ENCODE measurements around the gene MAFF.
"Not testable (repeated sequence)": the region's sequence is repeated elsewhere in the genome, so short reads cannot be mapped to it uniquely, and the experiment has no call there.

DNA sequence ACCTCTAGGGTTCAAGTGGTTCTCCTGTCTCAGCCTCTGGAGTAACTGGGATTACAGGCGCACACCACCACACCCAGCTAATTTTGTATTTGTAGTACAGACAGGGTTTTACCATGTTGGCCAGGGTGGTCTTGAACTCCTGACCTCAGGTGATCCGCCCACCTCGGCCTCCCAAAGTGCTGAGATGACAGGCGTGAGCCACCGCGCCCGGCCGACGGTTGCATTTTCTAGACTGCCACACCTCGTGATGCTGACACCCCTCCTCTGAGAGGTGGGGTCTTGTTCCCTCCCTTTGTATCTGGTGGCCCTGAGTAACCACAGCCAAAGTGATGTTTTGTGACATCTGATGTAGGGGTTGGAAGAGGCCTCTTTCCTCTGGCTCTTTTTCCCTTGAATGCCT lies 32.1 kb downstream of the MAFF start:
- TF ChIP-seq, protein P1, sequence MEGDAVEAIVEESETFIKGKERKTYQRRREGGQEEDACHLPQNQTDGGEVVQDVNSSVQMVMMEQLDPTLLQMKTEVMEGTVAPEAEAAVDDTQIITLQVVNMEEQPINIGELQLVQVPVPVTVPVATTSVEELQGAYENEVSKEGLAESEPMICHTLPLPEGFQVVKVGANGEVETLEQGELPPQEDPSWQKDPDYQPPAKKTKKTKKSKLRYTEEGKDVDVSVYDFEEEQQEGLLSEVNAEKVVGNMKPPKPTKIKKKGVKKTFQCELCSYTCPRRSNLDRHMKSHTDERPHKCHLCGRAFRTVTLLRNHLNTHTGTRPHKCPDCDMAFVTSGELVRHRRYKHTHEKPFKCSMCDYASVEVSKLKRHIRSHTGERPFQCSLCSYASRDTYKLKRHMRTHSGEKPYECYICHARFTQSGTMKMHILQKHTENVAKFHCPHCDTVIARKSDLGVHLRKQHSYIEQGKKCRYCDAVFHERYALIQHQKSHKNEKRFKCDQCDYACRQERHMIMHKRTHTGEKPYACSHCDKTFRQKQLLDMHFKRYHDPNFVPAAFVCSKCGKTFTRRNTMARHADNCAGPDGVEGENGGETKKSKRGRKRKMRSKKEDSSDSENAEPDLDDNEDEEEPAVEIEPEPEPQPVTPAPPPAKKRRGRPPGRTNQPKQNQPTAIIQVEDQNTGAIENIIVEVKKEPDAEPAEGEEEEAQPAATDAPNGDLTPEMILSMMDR (IDR thresholded peaks at IDR 0.05), result not testable (repeated sequence)
- TF ChIP-seq EP300, POLR2AphosphoS5 (IDR thresholded peaks at IDR 0.05): not testable (repeated sequence)

Data from esophagus muscularis mucosa (tissue), 4 donors.